ENCODE results near the gene PTPRT.

Gene PTPRT

DNA sequence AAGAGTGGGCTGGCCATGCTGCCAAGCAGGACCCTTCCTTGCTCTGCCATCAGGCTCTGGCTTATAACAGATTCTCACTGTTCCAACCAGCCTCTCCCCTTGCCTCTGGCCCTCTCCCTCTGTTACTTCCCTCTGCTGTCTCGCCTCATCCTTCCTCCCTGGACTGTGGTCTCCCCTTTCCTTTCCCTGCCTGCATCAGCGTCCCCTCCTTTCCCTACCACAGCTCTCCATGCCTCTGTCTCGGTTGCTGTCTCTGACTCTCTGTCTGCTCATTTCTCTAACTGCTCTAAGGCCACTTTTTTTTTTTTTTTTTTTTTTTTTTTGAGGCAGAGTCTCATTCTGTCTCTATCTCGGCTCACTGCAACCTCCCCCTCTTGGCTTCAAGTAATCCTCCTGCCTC lies 173.4 kb downstream of the PTPRT start:
- DNase-seq, result no peak

DNA sequence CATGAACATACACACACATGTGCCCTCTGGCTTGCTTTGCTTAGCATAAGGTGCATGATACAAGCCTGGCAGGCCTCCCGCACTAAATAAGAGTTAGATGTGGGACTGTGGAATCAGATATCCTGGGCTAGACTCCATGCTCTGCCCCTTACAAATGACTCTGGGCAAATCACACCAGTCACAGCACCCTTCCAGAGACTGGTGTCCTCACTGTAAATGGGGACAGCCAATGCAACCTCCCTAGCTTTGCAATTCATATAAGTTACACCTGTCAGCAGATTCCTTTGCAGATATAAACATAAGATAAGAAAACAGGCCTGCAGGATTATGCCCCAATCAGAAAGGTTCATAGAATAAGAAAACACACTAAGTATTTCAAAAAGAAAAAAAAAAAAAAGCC lies 174.1 kb downstream of the PTPRT start:
- no peak for DNase-seq

DNA sequence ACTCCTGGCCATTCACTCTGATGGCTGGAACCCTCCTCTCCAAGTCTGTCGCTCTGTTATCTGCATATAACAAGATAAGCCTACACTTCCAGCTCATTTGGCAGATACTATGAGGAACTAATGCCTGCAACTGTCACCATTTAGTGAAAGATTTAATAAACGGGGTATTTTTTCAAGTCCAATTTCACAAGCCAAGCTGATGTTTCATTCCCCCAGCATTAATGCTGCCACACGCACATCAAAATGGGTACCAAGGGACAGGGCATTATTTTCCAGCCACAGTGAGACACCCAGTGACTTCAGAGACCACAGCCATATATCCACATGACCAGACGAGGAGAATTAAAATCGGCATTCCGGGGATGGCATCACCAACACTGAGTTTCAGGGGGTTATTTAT lies 175.5 kb downstream of the PTPRT start:
- no peak for DNase-seq

DNA sequence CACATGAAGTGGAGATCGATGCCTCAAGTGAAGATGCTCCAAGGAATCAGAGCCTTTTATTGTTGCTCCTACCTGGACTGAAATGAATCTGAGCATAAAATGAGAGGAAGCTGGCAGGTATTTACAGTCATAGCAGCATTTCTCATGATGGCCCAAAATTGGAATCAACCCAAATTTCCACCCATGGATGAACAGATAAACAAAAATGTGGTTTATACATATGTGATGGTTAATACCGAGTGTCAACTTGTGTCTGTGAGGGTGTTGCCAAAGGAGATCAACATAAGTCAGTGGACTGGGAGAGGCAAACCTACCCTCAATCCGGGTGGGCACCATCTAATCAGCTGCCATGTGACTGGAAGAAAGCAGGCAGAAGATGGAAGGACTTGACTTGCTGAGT lies 178.2 kb downstream of the PTPRT start:
- DNase-seq, result no peak

DNA sequence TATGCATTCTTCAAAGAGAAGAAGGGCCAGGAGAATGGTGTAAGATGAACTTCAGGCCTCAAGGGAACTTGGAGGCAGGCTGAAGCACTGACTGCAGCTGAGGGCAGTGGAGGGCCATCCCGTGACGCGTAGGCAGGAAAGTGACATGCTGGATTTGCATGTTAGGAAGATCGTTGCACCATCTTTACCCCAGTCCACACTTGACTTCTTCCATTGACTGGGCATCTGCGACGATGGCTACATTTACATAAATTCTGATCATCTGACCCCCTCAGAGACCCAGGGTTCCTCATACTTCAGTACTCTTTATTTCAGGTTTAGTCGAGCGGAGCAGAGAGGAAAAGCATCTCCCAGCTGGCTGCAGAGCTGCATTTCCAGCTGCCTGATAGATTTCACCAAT lies 180.2 kb downstream of the PTPRT start:
- no peak for DNase-seq

DNA sequence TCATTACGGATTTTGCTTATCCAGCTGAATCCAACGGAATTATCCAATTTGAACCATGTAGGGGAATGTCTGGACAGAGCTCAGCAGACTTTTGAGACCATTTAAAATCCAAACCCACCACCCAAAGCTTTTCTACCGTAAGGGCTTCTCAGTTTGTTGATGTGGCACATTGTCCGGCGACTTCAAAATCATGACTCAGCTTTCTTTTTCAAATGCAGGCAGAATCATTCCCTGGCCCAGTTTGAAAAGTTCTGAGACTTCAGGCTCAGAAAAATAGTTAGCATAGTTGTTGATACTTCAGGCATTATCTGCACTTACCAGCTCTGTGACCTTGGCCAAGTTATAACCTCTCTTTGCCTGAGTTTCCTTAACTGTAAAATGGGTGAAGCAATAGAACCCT lies 182.2 kb downstream of the PTPRT start:
- DNase-seq, result no peak

DNA sequence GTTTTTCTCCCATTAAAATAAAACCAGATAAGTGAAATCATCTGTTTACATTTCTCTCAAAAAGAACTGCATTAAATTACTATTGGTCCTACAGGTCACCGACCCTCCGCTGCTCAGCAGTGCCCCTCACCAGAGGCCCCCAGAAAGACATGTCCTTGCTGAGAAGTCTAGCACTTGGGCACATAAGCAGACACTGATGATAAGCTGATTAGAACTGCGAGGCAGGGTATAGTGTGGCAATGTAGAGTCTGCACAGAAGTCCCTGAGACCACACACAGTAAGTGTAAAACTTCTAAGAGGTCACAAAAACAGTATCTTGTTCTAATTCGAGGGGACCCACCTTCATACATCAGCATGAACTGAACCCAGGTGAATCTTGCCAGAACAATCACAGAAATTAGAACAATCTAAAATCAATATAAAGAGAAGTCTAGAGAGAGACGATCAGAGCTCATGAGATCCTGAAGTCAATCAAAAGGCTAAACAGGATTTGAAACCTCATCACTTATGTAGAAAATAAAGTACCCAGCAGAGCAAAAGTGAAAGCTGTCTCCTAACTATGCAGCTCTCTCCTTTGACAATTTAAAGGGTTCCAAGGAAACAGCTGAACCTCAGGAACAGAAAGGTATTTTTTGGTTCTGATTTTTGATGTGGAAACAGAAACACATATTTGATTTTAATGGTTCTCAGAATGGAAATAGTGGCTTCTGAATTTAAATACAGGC lies 182.9 kb downstream of the PTPRT start:
- no peak for DNase-seq

DNA sequence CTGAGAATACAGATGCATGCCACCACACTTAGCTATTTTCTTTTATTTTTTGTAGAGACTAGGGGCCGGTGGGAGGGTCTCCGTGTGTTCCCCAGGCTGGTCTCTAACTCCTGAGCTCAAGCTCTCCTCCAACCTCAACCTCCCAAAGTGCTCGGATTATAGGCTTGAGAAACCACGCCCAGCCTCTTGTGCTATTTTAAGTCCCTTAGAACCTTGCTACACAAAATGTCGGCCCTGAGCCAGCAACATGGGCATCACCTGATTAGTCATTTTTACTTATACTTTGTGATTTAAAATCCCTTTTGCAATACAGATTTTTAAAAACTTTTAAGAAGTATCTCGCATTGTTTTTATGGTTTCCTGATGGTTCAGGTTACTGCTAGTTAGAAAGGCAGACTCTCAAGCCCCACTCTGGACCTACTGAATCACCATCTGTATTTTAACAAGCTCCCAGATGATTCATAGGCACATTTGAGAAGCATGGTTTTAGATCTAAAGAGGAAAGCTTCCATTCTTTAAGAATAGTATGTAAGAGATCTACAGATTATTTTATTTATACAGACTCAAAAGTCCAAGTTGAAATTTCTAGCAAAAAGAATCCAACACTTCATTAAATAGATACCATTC lies 186.3 kb downstream of the PTPRT start:
- DNase-seq, result no peak

DNA sequence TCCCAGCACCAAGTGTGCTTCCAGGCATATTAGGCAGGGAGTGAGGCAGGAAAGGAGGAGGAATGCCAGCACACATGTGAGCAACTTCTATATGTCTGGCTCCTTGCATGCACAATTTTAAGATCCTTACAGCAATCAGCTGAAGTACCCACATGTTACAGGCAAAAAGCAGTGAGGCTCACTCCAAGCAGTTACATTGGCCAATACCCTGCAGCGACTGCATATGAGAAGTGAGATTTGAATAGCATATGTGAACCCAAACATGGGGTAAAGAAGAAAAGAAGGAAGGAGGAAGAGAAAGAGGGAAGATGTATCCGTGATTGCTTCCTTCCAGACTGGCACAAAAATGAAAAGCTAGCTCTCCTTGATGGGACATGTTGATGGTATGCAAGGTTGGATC lies 193.6 kb downstream of the PTPRT start:
- DNase-seq, result no peak

DNA sequence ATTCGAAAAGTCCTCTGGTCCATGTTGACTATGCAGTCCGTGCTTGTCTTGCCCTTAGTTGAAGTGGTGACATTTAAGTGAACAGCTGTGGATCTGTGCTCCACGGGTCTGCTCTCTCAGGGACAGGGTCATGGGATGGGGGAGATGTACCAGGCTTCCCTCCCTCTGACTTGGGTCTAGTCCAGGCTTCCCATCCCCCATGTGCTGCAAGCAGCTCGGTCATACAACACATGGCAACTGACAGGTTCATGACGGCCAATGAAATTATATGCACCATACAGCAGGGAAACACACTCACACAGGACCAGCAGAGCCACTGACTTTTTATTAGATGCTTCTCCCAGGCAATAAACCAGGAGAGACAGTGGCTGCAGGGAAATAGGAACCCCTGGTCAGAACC lies 201.4 kb downstream of the PTPRT start:
- no peak for DNase-seq

DNA sequence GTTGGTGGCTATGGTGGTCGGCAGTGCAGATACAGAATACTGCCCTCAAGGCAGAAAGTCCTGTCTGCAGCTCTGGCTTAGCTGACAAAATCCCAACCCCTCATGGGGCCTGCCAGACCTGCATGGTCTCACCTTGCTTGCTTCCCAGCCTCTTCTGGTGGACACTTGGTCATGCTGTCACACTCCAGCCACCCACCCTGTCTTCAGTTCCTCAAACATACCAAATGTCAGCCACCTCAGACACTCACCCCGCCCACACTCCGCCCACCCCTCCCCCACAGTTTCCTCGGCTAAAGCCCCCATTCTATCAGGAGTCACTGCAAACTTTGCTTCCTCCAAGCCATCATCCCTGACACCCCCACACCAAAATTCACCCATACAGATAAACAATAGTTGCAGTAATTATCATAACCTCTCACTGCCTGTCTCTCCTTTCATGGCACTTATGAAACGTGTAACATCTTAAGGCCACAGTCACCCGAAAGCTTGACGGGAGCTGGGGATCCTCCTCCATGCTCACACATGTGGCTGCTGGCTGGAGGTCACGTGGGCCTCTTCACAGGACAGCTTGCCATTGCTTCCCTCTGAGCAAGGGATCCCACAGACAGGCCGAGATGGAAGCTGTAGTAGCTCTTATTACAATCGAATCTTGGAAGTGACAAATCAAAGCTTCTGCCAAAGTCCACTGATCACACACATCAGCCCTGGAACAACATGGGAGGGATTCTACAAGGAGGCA lies 202.2 kb downstream of the PTPRT start:
- DNase-seq, result no peak

DNA sequence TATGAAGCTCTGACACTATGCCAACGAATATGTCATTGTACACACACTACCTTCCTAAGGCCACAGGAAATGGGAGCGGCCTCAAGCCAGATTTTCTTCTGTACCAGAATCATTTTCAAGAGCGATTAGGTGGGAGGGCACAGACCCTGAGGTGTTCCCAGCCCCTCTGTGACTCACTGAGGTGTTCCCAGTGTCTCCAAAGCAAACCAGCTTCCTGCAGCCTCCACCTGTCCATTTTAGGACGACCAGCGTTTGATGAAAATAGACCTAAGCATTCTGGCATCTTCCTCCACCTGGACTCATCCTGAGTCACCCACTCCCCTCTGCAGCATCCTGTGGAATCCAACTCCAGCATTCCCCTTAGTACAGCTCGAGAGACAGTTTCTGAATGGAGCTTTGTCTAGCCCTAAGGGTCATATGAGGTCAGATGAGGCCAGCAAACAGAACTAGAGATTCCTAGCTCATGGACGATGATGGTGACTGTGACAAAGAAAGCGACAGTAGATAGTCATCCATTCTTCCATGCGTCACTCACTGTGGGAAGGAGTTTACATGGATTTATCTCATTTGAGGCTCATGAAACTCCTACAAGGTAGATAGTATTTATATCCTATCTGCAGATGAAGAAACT lies 203.4 kb downstream of the PTPRT start:
- DNase-seq, result no peak

DNA sequence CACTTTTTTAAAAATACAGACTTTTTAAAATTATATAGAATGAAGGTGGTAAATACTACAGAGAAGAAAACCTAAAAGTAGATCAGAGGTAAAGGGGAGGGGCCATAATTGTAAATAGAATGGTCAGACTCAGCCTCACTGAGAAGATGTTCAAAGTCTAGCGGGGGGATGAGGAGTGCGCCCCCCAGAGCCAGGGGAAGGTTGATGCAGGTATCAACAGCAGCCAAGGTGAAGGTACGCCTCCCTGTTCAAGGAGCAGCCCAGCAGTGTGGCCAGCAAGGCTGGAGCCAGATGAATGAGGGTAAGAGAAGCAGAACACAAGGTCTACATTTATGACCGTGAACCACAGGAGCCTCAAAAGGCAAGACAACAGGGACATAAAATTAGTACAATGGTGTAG lies 204.1 kb downstream of the PTPRT start:
- DNase-seq, result no peak

DNA sequence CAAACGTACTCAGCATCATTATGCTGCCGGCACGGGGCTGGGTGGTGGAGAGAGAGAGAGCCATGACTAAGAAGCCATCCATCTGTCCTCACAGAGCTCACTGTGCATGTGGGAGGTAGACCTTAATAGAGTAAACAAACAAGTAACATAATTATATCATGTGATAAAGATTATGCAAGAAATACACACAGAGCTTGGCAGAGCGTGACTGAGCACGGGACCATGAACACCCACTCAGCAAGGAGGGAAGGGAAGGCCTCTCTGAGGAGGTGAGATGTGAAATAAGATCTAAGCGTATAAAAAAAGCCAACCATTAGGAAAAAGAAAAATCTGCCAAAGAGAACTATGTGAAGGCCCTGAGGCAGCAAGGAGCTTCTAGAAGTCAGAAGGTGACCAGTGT lies 207.5 kb downstream of the PTPRT start:
- DNase-seq, result no peak

DNA sequence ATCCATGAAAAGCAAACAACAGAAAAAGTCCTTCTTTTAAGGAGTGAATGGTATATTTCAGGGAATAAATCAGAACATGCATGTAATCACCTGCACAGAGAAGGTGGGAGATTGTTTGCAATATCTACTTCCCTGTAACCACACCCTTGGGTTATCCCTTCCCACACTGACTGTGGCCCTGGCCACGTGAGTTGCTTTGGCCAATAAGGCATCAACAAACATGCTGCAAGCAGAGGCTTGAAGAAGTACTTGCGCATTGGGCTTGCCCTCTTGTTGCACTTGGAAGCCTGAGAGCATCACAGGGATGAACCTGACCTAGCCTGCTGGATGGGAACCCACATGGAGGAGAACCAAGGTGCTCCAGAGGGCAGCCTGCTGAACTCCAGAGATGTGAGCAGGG lies 208.5 kb downstream of the PTPRT start:
- DNase-seq, result no peak

DNA sequence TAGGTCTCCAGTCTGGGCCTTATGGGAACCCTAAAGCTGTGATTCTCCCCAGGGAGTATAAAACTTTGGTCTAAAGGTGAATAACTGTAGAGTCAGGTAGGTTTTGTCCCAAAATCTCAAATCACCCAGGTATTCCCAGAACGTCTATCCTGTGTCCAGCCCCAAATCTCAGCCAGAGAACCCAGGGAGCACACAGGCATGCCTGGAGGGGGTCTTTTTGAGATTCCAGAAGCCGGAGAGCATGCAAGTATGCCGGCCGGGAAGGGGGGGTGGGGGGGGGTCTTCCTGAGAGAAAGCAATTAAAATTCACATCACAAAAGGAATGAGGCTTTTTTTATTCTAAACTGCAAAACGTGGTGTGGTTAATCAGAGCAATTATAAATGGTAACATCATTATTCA lies 210.0 kb downstream of the PTPRT start:
- no peak for DNase-seq

DNA sequence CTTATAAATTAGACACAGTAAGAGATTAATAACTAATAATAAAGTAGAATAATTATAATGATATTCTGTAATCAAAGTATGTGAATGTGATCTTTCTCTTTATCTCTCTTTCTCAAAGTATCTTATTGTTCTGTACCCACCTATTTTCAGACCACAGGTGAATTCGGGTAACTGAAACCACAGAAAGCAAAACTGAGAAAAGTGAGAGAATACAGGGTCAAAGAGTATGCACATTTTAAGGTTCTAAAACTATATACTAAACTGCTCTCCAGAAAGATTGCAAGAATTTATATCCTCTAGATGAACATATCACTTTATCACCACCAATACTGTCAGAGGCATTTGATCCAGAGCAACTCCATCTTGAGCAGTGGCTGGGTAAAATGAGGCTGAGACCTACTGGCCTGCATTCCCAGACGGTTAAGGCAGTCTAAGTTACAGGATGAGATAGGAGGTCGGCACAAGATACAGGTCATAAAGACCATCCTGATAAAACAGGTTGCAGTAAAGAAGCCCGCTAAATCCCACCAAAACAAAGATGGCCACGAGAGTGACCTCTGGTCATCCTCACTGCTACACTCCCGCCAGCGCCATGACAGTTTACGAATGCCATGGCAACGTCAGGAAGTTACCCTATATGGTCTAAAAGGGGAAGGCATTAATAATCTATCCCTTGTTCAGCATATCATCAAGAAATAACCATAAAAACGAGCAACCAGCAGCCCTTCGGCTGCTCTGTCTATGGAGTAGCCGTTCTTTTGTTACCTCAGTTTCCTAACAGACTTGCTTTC lies 211.3 kb downstream of the PTPRT start:
- no peak for DNase-seq

DNA sequence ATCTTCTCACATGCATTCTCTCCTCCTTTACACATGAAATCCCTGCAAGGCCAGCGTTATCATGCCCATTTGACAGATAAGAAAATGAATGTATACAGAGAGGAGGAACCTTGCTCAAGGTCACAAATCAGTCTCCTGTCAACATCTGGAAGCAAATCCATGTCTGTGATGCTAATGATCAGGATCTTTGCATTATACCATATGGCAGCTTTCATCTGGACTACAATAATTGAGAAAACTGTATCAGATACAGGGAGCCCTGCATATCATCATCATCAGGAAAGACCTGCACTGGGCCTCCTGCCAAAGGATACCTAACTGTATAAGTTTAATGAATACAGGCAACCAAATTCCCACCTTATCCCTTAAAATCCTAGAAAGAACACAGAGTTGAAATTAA lies 213.7 kb downstream of the PTPRT start:
- DNase-seq, result no peak

DNA sequence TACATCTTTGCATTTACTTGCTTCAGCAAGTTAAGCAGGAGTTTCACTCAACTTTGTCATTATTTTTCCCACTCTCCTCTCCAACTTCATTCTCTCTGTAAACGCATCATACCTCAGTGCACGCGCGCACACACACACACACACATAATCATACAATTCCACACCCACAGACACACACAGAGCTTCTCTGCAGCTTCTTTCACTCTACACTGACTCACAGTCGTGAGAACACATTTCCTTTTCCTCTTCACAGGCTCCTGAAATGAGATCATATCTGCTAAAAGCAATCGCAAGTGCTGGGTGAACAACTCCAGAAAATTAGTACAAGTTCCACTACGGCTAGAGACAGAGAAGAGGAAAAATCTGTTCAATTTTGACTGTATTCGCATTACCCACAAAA lies 215.4 kb downstream of the PTPRT start:
- no peak for DNase-seq

DNA sequence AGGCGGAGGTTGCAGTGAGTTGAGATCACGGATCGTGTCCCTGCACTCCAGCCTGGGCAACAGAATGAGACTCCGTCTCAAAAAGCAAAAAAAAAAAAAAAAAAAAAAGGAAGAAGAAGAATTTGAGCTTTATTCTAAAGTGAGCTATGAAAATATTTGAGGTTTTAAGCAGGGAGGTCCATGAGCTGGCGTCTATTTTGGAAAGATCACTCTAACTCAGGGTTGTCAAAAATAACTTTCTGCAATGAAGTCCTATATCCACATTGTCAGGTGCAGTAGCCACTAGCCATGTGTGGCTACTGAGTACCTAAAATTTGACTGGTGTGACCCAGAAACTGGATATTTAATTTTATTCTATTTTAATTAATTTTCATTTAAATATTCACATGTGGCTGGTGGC lies 217.1 kb downstream of the PTPRT start:
- no peak for DNase-seq

DNA sequence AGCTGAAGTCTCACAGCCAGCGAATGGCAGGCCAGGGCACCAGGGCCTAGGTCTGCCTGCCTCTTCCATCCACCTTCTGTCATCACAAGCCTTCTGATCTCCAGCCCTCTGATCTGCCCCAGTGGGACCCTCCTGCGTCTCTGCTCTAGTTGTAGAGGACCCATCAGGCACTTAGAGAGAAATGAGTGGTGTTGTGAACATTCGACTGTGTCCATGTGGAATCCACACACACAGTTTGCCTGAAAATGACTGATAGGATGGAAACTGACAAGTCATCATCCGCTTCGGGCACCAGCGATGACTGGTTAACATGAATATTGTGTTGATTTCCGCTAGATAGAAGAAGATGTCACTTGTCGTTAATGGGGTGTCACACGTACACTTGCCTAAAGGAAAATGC lies 221.0 kb downstream of the PTPRT start:
- DNase-seq, result no peak

DNA sequence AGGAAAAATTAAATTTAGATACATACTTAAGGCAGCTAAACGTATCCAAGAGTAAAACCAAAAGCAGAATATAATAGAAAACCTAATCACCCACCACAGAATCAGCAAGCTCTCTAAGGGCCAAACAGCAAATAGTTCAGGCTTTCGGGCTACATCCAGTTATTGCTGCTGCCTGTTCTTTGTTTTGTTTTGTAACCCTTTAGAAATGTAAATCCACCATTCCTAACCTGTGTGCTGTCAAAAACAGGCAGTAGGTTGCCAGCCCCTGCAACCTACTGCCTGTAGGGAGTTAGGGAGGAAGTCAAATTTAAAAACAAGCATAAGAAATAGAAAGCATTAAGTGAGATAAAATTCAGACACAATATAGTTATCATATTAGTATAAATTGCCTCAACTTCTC lies 225.9 kb downstream of the PTPRT start:
- DNase-seq, result no peak

DNA sequence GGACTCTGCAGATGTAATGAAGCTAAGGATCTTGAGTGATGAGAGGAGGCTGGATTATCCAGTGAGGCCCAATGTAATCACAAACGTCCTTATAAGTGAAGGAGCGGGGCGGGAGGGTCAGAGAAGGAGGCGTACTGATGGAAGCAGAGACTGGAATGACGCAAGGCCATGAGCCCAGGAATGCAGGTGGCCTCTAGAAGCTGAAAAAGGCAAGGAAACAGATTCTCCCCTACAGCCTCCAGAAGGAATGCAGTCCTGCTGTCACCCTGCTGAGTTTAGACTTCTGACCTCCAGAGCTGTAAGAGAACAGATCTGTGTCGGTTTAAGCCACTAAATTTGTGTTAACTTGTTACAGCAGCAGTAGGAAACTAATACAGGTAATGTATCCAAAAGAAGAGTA lies 227.9 kb downstream of the PTPRT start:
- no peak for DNase-seq

All from SIG-M5 (cell line).